Endothelial cell of umbilical vein (primary cell): ENCODE measurements around the gene NUTF2.

Experiments
- CTCF ChIP-seq, 2 donors: IDR thresholded peaks; 1 replicate in 1 of 2; 2 replicates in 1 of 2; pipeline ENCODE4 v1.5.1; 2011; ENCODE audit warnings: low read length in 2 of 2, mild to moderate bottlenecking in 2 of 2, moderate library complexity in 2 of 2, control low read depth in 1 of 2, inconsistent platforms in 1 of 2, low read depth in 1 of 2; ENCODE audit not compliant: insufficient read depth in 1 of 2; ENCODE audit errors: extremely low read depth in 1 of 2
- EZH2 ChIP-seq: IDR thresholded peaks from 2 replicates; pipeline ENCODE4 v1.6.1; 2012; ENCODE audit warnings: borderline replicate concordance, low read depth, mild to moderate bottlenecking, moderate library complexity, low read length, inconsistent platforms; ENCODE audit not compliant: severe bottlenecking
- GATA2 ChIP-seq: IDR thresholded peaks from 2 replicates; pipeline ENCODE4 v1.7.0; 2011; ENCODE audit warnings: low read depth, mild to moderate bottlenecking, moderate library complexity, mixed read lengths, low read length; ENCODE audit not compliant: insufficient read length, insufficient read depth
- JUN ChIP-seq: IDR thresholded peaks from 2 replicates; pipeline ENCODE4 v1.6.1; 2011; ENCODE audit warnings: borderline replicate concordance, low read depth; ENCODE audit not compliant: insufficient read length, insufficient read depth
- POLR2A ChIP-seq: IDR thresholded peaks from 2 replicates; pipeline ENCODE4 v1.6.1; 2012; ENCODE audit warnings: low read depth, mild to moderate bottlenecking, control low read depth, low read length

GRCh38 chr16:67902831-67903230, 56.1 kb downstream of the NUTF2 start:
- TF ChIP-seq CTCF (IDR thresholded peaks at IDR 0.05; ENCODE audit: extremely low read depth in 1 of 2, insufficient read depth in 1 of 2, low read depth in 1 of 2, low read length in 2 of 2) = no peak
- no peak for TF ChIP-seq EZH2
- TF ChIP-seq GATA2 = no peak
- TF ChIP-seq POLR2A = no peak
- TF ChIP-seq JUN = no peak
